PC-3 (cell line): Measurements from ENCODE around the gene FARS2. TPM values are rescaled to one million over a fixed set of nuclear protein-coding genes. Genes with fewer than 3 reads are reported as not detected.

Experiments used
- ATAC-seq: fragments of 200-7000 bp; cut with Tn5 transposase; 2 replicates; pipeline ENCODE4 v1.9.1; 2020; ENCODE audit warnings: mild to moderate bottlenecking, moderate library complexity
- BruUV-seq: library from RNA; stranded (reverse); fragments of 400-500 nt; replicated peaks from 2 replicates; lab custom pipeline; 2021; lab: Mats Ljungman, UMichigan
- CTCF ChIA-PET: fragments of 300-600 bp; sonication (Branson Sonifier 250); formaldehyde crosslinking; loops from one replicate; lab custom pipeline; 2022; ENCODE audit warnings: antibody characterized with exemption; lab: Charles Lee
- POLR2A ChIA-PET: fragments of 300-600 bp; sonication (Branson Sonifier 250); formaldehyde crosslinking; loops from one replicate; lab custom pipeline; 2022; ENCODE audit warnings: antibody characterized with exemption; ENCODE audit not compliant: unreplicated experiment; lab: Charles Lee
- DNase-seq: peaks from one replicate; pipeline ENCODE4 v3.0.0-alpha.2; 2015
- H2AFZ ChIP-seq: fragments of 300-600 bp; sonication (generic); 2 replicates; pipeline ENCODE4 v1.6.0; 2016; ENCODE audit warnings: antibody characterized with exemption, low read length
- H3F3A ChIP-seq: fragments of 300-600 bp; sonication (generic); one replicate; pipeline ENCODE4 v1.6.0; 2017; ENCODE audit warnings: antibody characterized with exemption, low read length, control low read depth, mild to moderate bottlenecking; ENCODE audit not compliant: unreplicated experiment
- H3K27ac ChIP-seq: fragments of 300-600 bp; sonication (generic); 2 replicates; pipeline ENCODE4 v1.5.1; 2016; ENCODE audit warnings: mild to moderate bottlenecking, low read length
- H3K27me3 ChIP-seq: fragments of 300-600 bp; sonication (generic); 2 replicates; pipeline ENCODE4 v1.6.1; 2016; ENCODE audit warnings: low read length, mixed read lengths
- H3K36me3 ChIP-seq: fragments of 300-600 bp; sonication (generic); 2 replicates; pipeline ENCODE4 v1.6.1; 2016; ENCODE audit warnings: low read depth, mixed run types, low read length, mixed read lengths
- H3K4me1 ChIP-seq: fragments of 300-600 bp; sonication (generic); 2 replicates; pipeline ENCODE4 v1.5.1; 2016; ENCODE audit warnings: low read length; ENCODE audit not compliant: insufficient read depth
- H3K4me2 ChIP-seq: fragments of 300-600 bp; sonication (generic); 2 replicates; pipeline ENCODE4 v1.6.0; 2016; ENCODE audit warnings: low read length
- H3K4me3 ChIP-seq: fragments of 300-600 bp; sonication (generic); 2 replicates; pipeline ENCODE4 v1.5.1; 2016; ENCODE audit warnings: mild to moderate bottlenecking, low read length, mixed read lengths
- H3K79me2 ChIP-seq: fragments of 300-600 bp; sonication (generic); 2 replicates; pipeline ENCODE4 v1.6.1; 2017; ENCODE audit warnings: low read length, mixed read lengths
- H3K9ac ChIP-seq: fragments of 300-600 bp; sonication (generic); 2 replicates; pipeline ENCODE4 v1.6.0; 2016; ENCODE audit warnings: mild to moderate bottlenecking, low read length
- H3K9me2 ChIP-seq: fragments of 300-600 bp; sonication (generic); replicated peaks from 2 replicates; pipeline ENCODE4 v1.6.1; 2016; ENCODE audit warnings: mixed run types, low read length, mixed read lengths
- H3K9me3 ChIP-seq: fragments of 300-600 bp; sonication (generic); 2 replicates; pipeline ENCODE4 v1.6.1; 2016; ENCODE audit warnings: low read length, mixed read lengths
- H4K20me1 ChIP-seq: fragments of 300-600 bp; sonication (generic); 2 replicates; pipeline ENCODE4 v1.6.1; 2016; ENCODE audit warnings: low read length, mixed read lengths
- CTCF ChIP-seq: fragments of 300-600 bp; sonication (generic); conservative IDR thresholded peaks from 2 replicates; pipeline ENCODE4 v1.5.1; 2017; ENCODE audit warnings: antibody characterized with exemption, low read depth, mild to moderate bottlenecking, low read length
- EZH2 ChIP-seq: fragments of 300-600 bp; sonication (generic); IDR thresholded peaks from one replicate; pipeline ENCODE4 v1.6.1; 2017; ENCODE audit warnings: antibody characterized with exemption, mild to moderate bottlenecking, low read length; ENCODE audit not compliant: unreplicated experiment
- EZH2phosphoT487 ChIP-seq: fragments of 300-600 bp; sonication (generic); IDR thresholded peaks from 2 replicates; pipeline ENCODE4 v1.6.1; 2018; ENCODE audit warnings: mild to moderate bottlenecking, antibody characterized with exemption, low read length, borderline replicate concordance
- intact Hi-C: fragments of 100-400 bp; cut with micrococcal nuclease; formaldehyde crosslinking; loops from 2 replicates; pipeline ENCODE4 v1.9.0; 2023
- total RNA-seq: library from RNA; depleted of rRNA; stranded (reverse); fragments of >200 nt; gene quantifications from 2 replicates; pipeline ENCODE4 v1.2.3, GENCODE V29; 2014; rRNA removed

The FARS2 gene
- total RNA-seq, 1 experiment from 2014 or later: 23.0 TPM

DNA sequence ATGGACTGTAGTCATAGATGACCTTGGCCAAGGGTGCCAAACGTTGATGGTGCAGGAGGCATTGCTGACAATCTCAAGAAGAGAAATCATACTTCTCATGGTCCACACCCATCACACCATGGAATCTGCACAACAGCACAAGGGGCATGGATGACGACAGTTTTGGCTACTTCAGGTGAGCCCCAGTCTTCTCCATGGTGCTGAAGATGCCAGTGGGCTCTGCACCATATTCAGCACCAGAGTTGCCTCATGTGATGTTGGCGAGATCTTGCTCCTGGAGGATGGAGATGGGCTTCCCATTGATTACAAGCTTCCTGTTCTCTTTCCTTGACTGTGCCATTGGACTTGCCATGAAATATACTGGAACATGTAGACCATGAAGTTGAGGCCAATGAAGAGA lies 556.6 kb downstream of the FARS2 start:
- CTCF ChIA-PET: no interaction called here
- intact Hi-C loops: no loop called here
- H3K9me2 ChIP-seq: no peaks in the 10 kb centered on the region

GRCh38 chr6:5818959-5819358 lies 557.6 kb downstream of the FARS2 start:
- Histone ChIP-seq H3K4me1 (no peaks in the 10 kb centered on the region), H3K27me3 (peaks cover 15% of the 10 kb centered on the region), H2AFZ (no peak overlapping the region), H3K27ac (no peak overlapping the region), H3K9me2 (no peaks in the 10 kb centered on the region), H3F3A (no peaks in the 10 kb centered on the region), H3K79me2 (no peaks in the 10 kb centered on the region), H3K9ac (no peak overlapping the region), H3K36me3 (no peaks in the 10 kb centered on the region), H4K20me1 (no peaks in the 10 kb centered on the region), H3K4me3 (no peak overlapping the region), H3K4me2 (no peak overlapping the region), H3K9me3 (no peaks in the 10 kb centered on the region)
- CTCF ChIA-PET: no interaction called here
- intact Hi-C loops: no loop called here
- no peak for TF ChIP-seq CTCF
- no peak for TF ChIP-seq EZH2phosphoT487
- TF ChIP-seq EZH2: no peak
- ATAC-seq: no peak
- BruUV-seq: no TSS peak
- POLR2A ChIA-PET: no interaction called here
- DNase-seq: no peak

More for the DNA sequence above, 556.6 kb downstream of the FARS2 start:
- Histone ChIP-seq H4K20me1 (no peaks in the 10 kb centered on the region), H3K4me1 (no peaks in the 10 kb centered on the region), H3K79me2 (no peaks in the 10 kb centered on the region), H3K9ac (no peak overlapping the region), H3F3A (no peaks in the 10 kb centered on the region), H3K36me3 (no peaks in the 10 kb centered on the region), H3K4me3 (no peak overlapping the region), H2AFZ (no peak overlapping the region), H3K27ac (no peak overlapping the region), H3K27me3 (peaks cover 15% of the 10 kb centered on the region), H3K4me2 (no peak overlapping the region), H3K9me3 (no peaks in the 10 kb centered on the region)
- no peak for ATAC-seq
- no peak for TF ChIP-seq EZH2
- no peak for TF ChIP-seq CTCF
- TF ChIP-seq EZH2phosphoT487: no peak
- DNase-seq: no peak
- no TSS peak for BruUV-seq
- POLR2A ChIA-PET: no interaction called here

Other genes with a start within 250 kb of the FARS2 start
- 2.8 and 3.2 TPM in 2 replicates for gene PPP1R3G, start 176.2 kb upstream of the FARS2 start, total RNA-seq
- 18.6 and 27.7 TPM in 2 replicates for gene LYRM4, start 563 bp upstream of the FARS2 start, total RNA-seq